ENCODE data around the gene KLHL6. TPM values are rescaled to one million over a fixed set of nuclear protein-coding genes. Genes with fewer than 3 reads are reported as not detected.
A peak's percentile ranks its signal among the peaks of the same experiment; 100 is the strongest.

KLHL6 gene
- total and polyA plus RNA-seq, 2 of the 13 experiments (the other 11 are each of a cell fraction or from before 2014, with no cell fraction given) = not detected

DNA sequence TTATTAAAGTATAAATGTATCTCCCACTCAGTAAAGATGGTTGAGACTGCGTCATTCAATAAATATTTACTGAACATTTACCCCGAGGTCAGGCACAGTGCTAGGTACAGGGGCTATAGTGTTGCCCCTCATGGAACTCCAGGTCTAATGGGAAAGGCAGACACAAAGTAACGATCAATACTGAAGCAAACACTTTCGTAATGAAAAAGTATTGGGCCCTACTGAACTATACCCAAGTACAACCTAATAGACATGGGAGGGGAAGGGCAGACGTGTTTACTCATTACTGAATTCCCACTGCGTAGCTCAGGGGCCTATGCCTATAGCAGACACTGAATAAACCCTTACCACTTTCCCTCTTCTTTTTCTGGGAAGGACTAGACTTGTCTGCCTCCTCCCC is 56.9 kb downstream of the KLHL6 start (continued):
- TF ChIP-seq CAMTA2 (CRISPR knock-in tag; IDR thresholded peaks at IDR 0.05; ENCODE audit: borderline replicate concordance) (no peak), CEBPG (CRISPR knock-in tag; IDR thresholded peaks at IDR 0.05) (no peak; the same call in 1 of the 2 replicates), KLF6 (CRISPR knock-in tag; IDR thresholded peaks at IDR 0.05) (0 out of 2 replicates have a peak, but pooled peaks have one; percentile 31), KLF15 (CRISPR knock-in tag; IDR thresholded peaks at IDR 0.05; ENCODE audit: borderline replicate concordance) (no peak), SOX6 (IDR thresholded peaks at IDR 0.05) (no peak), SOX6 (CRISPR knock-in tag; IDR thresholded peaks at IDR 0.05) (peak; percentile 57; the same call in 1 of the 2 replicates), FOXP1 (IDR thresholded peaks at IDR 0.05) (no peak), FOXP1 (CRISPR knock-in tag; IDR thresholded peaks at IDR 0.05) (peak; percentile 67), ZNF713 (CRISPR knock-in tag; IDR thresholded peaks at IDR 0.05) (no peak), ZNF20 (CRISPR knock-in tag; IDR thresholded peaks at IDR 0.05) (no peak), ZNF431 (CRISPR knock-in tag; IDR thresholded peaks at IDR 0.05; ENCODE audit: borderline replicate concordance, low read depth) (no peak), TSC22D2 (CRISPR knock-in tag; IDR thresholded peaks at IDR 0.05; ENCODE audit: borderline replicate concordance) (no peak), FOXJ3 (CRISPR knock-in tag; IDR thresholded peaks at IDR 0.05; ENCODE audit: borderline replicate concordance) (0 out of 2 replicates have a peak, but pooled peaks have one; percentile 41), ZNF564 (CRISPR knock-in tag; IDR thresholded peaks at IDR 0.05) (no peak), SPEN (CRISPR knock-in tag; IDR thresholded peaks at IDR 0.05; ENCODE audit: low read depth) (no peak), RFXAP (CRISPR knock-in tag; IDR thresholded peaks at IDR 0.05; ENCODE audit: borderline replicate concordance) (no peak), PHB2 (IDR thresholded peaks at IDR 0.05; ENCODE audit: partially characterized antibody) (no peak), ZNF83 (CRISPR knock-in tag; IDR thresholded peaks at IDR 0.05; ENCODE audit: borderline replicate concordance) (no peak), SIN3B (IDR thresholded peaks at IDR 0.05; ENCODE audit: low read length) (no peak)
- TF ChIP-seq, protein P1, sequence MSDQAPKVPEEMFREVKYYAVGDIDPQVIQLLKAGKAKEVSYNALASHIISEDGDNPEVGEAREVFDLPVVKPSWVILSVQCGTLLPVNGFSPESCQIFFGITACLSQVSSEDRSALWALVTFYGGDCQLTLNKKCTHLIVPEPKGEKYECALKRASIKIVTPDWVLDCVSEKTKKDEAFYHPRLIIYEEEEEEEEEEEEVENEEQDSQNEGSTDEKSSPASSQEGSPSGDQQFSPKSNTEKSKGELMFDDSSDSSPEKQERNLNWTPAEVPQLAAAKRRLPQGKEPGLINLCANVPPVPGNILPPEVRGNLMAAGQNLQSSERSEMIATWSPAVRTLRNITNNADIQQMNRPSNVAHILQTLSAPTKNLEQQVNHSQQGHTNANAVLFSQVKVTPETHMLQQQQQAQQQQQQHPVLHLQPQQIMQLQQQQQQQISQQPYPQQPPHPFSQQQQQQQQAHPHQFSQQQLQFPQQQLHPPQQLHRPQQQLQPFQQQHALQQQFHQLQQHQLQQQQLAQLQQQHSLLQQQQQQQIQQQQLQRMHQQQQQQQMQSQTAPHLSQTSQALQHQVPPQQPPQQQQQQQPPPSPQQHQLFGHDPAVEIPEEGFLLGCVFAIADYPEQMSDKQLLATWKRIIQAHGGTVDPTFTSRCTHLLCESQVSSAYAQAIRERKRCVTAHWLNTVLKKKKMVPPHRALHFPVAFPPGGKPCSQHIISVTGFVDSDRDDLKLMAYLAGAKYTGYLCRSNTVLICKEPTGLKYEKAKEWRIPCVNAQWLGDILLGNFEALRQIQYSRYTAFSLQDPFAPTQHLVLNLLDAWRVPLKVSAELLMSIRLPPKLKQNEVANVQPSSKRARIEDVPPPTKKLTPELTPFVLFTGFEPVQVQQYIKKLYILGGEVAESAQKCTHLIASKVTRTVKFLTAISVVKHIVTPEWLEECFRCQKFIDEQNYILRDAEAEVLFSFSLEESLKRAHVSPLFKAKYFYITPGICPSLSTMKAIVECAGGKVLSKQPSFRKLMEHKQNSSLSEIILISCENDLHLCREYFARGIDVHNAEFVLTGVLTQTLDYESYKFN (CRISPR knock-in tag; conservative IDR thresholded peaks at IDR 0.05) = peak; percentile 72
- TF ChIP-seq, protein P2, sequence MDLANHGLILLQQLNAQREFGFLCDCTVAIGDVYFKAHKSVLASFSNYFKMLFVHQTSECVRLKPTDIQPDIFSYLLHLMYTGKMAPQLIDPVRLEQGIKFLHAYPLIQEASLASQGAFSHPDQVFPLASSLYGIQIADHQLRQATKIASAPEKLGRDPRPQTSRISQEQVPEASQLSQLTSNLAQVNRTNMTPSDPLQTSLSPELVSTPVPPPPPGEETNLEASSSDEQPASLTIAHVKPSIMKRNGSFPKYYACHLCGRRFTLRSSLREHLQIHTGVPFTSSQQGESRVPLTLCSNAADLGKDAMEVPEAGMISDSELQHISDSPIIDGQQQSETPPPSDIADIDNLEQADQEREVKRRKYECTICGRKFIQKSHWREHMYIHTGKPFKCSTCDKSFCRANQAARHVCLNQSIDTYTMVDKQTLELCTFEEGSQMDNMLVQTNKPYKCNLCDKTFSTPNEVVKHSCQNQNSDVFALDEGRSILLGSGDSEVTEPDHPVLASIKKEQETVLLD (CRISPR knock-in tag; IDR thresholded peaks at IDR 0.05; ENCODE audit: low read depth) = no peak
- TF ChIP-seq, protein P3, sequence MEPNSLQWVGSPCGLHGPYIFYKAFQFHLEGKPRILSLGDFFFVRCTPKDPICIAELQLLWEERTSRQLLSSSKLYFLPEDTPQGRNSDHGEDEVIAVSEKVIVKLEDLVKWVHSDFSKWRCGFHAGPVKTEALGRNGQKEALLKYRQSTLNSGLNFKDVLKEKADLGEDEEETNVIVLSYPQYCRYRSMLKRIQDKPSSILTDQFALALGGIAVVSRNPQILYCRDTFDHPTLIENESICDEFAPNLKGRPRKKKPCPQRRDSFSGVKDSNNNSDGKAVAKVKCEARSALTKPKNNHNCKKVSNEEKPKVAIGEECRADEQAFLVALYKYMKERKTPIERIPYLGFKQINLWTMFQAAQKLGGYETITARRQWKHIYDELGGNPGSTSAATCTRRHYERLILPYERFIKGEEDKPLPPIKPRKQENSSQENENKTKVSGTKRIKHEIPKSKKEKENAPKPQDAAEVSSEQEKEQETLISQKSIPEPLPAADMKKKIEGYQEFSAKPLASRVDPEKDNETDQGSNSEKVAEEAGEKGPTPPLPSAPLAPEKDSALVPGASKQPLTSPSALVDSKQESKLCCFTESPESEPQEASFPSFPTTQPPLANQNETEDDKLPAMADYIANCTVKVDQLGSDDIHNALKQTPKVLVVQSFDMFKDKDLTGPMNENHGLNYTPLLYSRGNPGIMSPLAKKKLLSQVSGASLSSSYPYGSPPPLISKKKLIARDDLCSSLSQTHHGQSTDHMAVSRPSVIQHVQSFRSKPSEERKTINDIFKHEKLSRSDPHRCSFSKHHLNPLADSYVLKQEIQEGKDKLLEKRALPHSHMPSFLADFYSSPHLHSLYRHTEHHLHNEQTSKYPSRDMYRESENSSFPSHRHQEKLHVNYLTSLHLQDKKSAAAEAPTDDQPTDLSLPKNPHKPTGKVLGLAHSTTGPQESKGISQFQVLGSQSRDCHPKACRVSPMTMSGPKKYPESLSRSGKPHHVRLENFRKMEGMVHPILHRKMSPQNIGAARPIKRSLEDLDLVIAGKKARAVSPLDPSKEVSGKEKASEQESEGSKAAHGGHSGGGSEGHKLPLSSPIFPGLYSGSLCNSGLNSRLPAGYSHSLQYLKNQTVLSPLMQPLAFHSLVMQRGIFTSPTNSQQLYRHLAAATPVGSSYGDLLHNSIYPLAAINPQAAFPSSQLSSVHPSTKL (CRISPR knock-in tag; IDR thresholded peaks at IDR 0.05) = peak; percentile 33; the same call in 1 of the 2 replicates
- TF ChIP-seq, protein P4, sequence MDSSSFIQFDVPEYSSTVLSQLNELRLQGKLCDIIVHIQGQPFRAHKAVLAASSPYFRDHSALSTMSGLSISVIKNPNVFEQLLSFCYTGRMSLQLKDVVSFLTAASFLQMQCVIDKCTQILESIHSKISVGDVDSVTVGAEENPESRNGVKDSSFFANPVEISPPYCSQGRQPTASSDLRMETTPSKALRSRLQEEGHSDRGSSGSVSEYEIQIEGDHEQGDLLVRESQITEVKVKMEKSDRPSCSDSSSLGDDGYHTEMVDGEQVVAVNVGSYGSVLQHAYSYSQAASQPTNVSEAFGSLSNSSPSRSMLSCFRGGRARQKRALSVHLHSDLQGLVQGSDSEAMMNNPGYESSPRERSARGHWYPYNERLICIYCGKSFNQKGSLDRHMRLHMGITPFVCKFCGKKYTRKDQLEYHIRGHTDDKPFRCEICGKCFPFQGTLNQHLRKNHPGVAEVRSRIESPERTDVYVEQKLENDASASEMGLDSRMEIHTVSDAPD (CRISPR knock-in tag; IDR thresholded peaks at IDR 0.05) = no peak

All from HepG2 (cell line).